Brain microvascular endothelial cell (primary cell): ENCODE measurements around the gene TSPAN14.

Source experiments
- DNase-seq: peaks from one replicate; pipeline ENCODE4 v3.0.0-alpha.2; 2020
- H3K27ac ChIP-seq: fragments of 250-450 bp; sonication (Bioruptor Pico); 2 replicates; pipeline ENCODE4 v1.5.1; 2020; ENCODE audit warnings: mild to moderate bottlenecking, moderate library complexity
- H3K27me3 ChIP-seq: fragments of 250-450 bp; sonication (Bioruptor Pico); replicated peaks from 2 replicates; pipeline ENCODE4 v1.5.1; 2020; ENCODE audit warnings: mild to moderate bottlenecking
- H3K36me3 ChIP-seq: fragments of 250-450 bp; sonication (Bioruptor Pico); replicated peaks from 2 replicates; pipeline ENCODE4 v1.5.1; 2020; ENCODE audit warnings: mild to moderate bottlenecking
- H3K4me3 ChIP-seq: 2 replicates; pipeline ENCODE4 v1.5.1; 2011; ENCODE audit warnings: low read depth, mild to moderate bottlenecking, control low read depth, low read length, moderate library complexity
- CTCF ChIP-seq: IDR thresholded peaks from 2 replicates; pipeline ENCODE4 v1.5.1; 2011; ENCODE audit warnings: low read depth, mild to moderate bottlenecking, moderate library complexity, low read length, control low read depth, inconsistent platforms; ENCODE audit errors: missing control alignments
- in situ Hi-C: cut with HindIII; loops from 2 replicates; pipeline ENCODE4 v1.10.0; 2017; ENCODE audit warnings: low sequenced_read_pairs, low pct_ligation_motif_present

The TSPAN14 gene

DNA sequence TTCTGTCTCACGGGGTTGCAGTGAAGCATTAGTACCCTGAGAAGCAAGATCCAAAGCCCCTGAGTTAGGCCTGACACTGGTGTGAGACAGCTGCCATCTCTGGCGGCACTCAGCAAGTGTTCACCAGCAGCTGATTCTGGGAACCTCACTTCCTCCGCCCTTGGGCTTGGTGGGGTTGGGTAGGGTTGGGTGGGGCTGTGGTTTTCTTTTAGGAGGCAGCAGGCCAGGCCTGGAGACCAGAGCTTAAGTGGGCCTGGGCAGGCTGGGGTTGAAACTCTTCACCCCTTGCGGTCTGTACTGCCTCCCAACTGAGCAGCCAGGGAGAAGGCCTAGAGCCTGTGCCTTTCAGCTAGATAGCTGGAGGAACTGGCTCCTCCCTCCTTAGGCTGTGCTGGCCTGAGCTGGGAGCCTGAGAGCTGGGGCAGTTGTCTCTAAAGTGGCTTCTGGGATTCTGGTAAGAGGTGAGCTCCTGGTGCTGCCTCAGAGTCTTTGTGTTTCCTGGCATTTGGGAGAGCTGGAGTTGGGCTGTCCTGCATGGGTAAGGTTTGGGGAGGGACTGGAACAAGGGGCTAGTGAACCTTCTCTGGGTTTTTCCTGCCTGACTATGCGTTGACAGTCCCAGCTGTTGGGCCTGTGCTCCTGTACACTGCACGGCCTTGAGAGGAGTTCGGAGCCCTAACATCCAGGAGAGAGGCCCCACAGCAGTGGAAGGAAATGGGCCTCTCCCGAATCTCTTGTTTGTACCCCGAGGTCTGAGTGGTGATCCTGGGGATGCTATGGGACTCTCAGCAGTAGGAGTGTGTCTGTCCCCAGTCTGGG lies 5.1 kb downstream of the TSPAN14 start:
- in situ Hi-C loops, result loop anchor here (10.0 kb wide), 1 partner anchor 46 kb away; no protein-coding TSS in a partner anchor
- H3K27ac ChIP-seq, result peak overlapping the region; percentile 5
- H3K27me3 ChIP-seq, result no peaks in the 10 kb centered on the region
- peak; percentile 23 for TF ChIP-seq CTCF
- DNase-seq, result no peak
- H3K36me3 ChIP-seq, result peaks cover 12% of the 10 kb centered on the region
- no peak overlapping the region for H3K4me3 ChIP-seq

DNA sequence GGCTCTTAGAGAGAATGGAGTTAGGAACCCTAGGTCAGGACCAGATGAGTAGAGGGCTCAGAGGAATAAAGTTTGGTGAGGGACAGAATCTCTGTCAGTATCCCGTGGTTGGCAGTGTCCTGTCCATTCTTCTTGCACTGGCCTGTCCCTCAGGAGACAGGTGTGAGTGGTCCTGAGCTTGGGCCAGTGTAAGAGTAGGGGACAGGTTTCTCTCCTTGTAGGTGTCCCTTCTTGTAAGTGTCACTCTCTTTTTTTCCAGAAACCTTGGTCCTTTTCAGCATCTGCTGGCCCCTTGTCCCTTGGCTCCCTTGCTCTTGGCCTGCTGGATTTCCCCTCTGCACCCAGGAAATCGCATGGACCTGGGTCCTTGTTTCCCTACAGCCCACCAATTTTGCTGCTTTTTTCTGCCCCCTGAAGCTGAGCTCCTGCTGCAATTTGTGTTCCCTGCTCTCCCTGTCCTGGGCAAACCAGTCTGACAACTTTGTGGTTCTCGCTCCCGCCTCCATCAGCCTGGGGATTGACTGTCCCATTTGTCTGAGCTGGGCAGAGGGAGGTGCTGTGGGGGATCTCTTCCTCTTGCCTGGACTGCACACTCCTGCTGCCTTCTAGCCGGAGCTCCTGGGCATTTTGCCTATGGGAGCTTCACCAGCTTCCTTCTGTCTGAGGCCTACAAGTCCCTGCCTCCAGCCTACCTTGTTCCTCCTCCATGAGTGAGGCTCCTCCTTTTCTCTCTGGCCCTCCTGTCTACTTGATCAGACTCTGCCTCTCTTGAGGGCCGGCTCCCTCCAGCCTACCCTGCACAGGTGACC lies 6.5 kb downstream of the TSPAN14 start:
- H3K27ac ChIP-seq, result no peak overlapping the region
- no peak for DNase-seq
- TF ChIP-seq CTCF, result no peak
- no peaks in the 10 kb centered on the region for H3K27me3 ChIP-seq
- peaks cover 12% of the 10 kb centered on the region for H3K36me3 ChIP-seq
- in situ Hi-C loops, result no loop called here
- no peak overlapping the region for H3K4me3 ChIP-seq

GRCh38 chr10:80461208-80462183 lies 7.4 kb downstream of the TSPAN14 start:
- no peak for DNase-seq
- no peak for TF ChIP-seq CTCF
- H3K4me3 ChIP-seq, result no peak overlapping the region
- in situ Hi-C loops, result no loop called here
- no peaks in the 10 kb centered on the region for H3K27me3 ChIP-seq
- H3K27ac ChIP-seq, result no peak overlapping the region
- peaks cover 14% of the 10 kb centered on the region for H3K36me3 ChIP-seq

GRCh38 chr10:80462299-80462980 lies 8.3 kb downstream of the TSPAN14 start:
- no peaks in the 10 kb centered on the region for H3K27me3 ChIP-seq
- H3K4me3 ChIP-seq, result no peak overlapping the region
- peaks cover 12% of the 10 kb centered on the region for H3K36me3 ChIP-seq
- TF ChIP-seq CTCF, result no peak
- peak overlapping the region; percentile 64 for H3K27ac ChIP-seq
- in situ Hi-C loops, result no loop called here
- no peak for DNase-seq

GRCh38 chr10:80462981-80463741 lies 9.1 kb downstream of the TSPAN14 start:
- H3K4me3 ChIP-seq, result no peak overlapping the region
- no peaks in the 10 kb centered on the region for H3K27me3 ChIP-seq
- H3K27ac ChIP-seq, result peak overlapping the region; percentile 64
- TF ChIP-seq CTCF, result no peak
- no peak for DNase-seq
- in situ Hi-C loops, result no loop called here
- H3K36me3 ChIP-seq, result peaks cover 9% of the 10 kb centered on the region
